ENCODE measurements around the gene KRTAP4-1.

- TF ChIP-seq POLR2A (IDR thresholded peaks at IDR 0.05) (no peak), CTCF (IDR thresholded peaks at IDR 0.05) (no peak), POLR2AphosphoS5 (IDR thresholded peaks at IDR 0.05; ENCODE audit: insufficient read depth in 1 of 2, low read depth in 1 of 2) (no peak)
Observed at GRCh38 chr17:41153856-41154255, 30.9 kb downstream of the KRTAP4-1 start.
